HG02678 (cell line): ENCODE results near the gene SBF2.
"Not testable (repeated sequence)": the region's sequence is repeated elsewhere in the genome, so short reads cannot be mapped to it uniquely, and the experiment has no call there.

ENCODE experiments used
- ATAC-seq: cut with Tn5 transposase; IDR thresholded peaks from one replicate; pipeline ENCODE4 v1.9.1; 2021; ENCODE audit warnings: mild to moderate bottlenecking, moderate library complexity; ENCODE audit not compliant: unreplicated experiment

SBF2 gene

DNA sequence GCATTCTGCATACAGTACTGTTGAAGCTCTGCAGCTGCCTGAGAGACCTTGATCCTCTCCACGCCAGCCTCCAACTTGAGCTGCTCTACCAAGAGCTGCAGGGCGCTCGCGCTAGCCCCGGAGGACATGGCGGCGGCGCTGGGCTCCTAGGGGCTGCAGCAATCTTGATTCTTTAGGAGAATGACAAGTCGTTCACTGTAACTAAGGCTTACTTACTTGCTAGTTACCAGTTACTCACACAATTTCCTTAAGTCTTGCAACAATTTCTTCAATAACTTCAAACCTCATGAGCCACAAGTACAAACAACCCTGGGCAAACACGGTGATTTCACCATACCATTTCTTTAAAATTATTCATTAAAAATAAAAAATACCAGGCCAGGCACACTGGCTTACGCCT lies 21.9 kb downstream of the SBF2 start:
- ATAC-seq: no peak

- no peak for ATAC-seq
Observed at GRCh38 chr11:10268746-10269488, 25.1 kb downstream of the SBF2 start.

DNA sequence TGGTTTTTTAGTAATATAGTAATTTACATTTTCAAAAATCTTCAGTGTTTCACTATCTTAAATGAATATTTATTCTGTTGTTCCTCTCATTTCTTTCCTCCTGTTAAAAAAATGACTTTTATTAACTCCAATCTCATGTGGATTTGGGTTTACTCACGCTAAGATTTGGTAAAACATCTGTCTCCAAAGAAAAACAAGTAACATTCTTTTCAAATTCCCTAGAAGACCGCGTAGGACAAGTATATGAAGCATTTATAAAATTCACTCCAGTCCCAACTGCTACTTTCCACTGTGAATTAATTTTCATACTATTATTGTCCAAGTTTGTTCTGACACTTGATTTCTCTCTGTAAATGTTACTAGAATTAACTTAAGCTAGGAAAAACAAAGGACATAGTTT lies 26.2 kb downstream of the SBF2 start:
- ATAC-seq: no peak

DNA sequence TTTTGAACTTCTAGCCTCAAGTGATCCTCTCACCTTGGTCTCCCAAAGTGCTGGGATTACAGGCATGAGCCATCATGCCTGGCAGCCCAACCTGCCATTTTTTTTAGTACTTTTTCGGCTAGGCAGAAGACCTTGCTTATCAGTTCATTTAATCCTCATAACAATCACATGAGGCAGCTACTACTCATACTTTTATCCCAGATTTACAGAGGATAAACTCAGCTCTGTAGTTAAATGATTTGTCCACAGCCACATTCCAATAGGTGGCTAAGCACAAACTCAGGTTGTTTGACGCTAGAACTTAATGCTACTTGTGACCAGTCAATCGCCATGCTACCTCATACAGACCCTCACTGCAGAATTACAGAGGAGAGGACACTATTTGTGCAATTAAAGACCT lies 28.1 kb downstream of the SBF2 start:
- ATAC-seq: no peak

DNA sequence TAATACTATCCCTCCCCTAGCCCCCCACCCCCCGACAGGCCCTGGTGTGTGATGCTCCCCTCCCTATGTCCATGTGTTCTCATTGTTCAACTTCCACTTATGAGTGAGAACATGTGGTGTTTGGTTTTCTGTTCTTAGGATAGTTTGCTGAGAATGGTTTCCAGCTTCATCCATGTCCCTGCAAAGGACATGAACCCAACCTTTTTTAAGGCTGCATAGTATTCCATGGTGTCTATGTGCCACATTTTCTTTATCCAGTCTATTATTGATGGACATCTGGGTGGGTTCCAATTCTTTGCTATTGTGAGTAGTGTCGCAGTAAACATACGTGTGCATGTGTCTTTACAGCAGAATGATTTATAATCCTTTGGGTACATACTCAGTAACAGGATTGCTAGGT lies 29.3 kb downstream of the SBF2 start:
- not testable (repeated sequence) for ATAC-seq

DNA sequence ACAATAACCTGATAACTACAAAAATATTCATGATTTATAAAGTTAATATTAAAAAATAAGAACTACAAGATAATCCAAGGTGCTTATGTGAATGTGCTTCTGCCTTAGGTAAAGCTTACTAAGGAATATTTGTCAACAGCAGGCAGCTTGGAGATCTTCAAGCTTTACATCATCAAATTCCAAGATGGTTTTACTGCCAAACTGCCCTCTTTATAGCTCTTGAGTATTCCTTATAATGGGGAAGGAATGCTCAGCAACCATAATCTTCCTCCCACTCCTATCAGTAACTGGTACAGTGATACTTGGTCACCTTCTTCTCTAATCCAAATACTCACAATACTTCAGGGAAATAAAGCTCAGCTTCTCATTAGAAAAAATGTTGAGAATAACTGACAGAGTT lies 30.1 kb downstream of the SBF2 start:
- no peak for ATAC-seq

GRCh38 chr11:10261821-10262220 lies 32.2 kb downstream of the SBF2 start:
- ATAC-seq: no peak

DNA sequence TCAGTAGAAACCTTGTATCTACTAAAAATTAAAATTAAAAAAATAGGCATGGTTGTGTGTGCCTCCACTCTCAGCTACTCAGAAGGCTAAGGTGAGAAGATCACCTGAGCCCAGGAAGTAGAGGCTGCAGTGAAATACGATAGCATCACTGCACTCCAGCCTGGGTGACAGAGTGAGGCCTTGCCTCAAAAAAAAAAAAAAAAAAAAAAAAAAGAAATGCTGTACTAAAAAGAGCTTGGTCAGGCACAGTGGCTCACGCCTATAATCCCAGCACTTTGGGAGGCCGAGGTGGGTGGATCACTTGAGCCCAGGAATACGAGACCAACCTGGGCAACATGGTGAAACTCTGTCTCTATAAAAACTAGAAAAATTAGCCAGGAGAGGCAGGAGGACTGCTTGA lies 36.5 kb downstream of the SBF2 start:
- ATAC-seq: no peak

DNA sequence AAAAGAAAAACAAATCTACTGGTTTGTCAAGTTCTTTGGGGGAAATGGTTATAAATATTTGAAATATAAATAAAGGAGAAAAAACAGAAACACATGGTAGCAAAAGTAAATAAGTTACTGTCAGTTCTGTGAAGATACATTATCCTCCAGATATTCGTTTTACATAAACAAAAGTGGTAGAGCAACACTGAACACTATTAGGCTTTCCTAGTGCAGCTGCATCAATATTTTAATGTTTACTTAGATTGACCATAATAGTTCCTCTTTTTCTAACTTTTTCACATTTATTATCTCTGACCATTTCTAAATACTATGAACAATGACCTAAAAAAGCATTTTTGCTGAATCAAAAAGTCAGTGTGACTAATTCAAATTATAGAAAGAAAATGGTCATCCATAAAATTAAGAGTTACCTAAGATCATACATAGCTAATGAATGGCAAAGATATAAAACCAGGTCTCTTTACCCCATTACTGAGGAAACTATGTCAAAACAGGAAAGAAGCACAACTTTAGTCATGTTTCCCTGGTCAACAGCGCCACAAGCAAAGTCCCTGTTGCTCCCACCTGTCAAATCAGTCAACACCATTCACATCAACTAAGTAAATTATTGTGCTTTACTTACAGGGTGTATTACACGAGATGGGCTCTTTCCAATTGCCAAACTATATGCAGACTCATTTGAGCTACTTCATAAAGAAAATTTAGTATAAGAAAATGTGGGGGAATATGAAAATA lies 38.5 kb downstream of the SBF2 start:
- no peak for ATAC-seq

- not testable (repeated sequence) for ATAC-seq
Observed at GRCh38 chr11:10249448-10250131, 44.4 kb downstream of the SBF2 start.

DNA sequence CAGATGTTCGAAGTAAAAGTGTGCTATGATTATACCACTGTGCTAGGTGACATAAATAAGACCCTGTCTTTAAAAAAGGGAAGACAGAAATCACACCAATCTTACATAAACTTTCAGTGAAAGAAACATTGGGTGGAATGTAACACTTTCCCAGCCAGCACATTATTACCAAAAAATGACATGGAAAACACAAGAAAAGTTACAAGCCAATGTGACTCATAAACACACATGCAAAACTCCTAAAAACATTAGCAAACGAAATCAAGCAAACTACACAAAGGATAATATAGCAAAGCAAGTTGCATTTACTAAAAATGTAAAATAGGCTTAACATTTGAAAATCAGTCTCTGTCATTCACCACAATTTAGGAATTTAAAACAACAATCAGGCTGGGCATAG lies 47.0 kb downstream of the SBF2 start:
- no peak for ATAC-seq

DNA sequence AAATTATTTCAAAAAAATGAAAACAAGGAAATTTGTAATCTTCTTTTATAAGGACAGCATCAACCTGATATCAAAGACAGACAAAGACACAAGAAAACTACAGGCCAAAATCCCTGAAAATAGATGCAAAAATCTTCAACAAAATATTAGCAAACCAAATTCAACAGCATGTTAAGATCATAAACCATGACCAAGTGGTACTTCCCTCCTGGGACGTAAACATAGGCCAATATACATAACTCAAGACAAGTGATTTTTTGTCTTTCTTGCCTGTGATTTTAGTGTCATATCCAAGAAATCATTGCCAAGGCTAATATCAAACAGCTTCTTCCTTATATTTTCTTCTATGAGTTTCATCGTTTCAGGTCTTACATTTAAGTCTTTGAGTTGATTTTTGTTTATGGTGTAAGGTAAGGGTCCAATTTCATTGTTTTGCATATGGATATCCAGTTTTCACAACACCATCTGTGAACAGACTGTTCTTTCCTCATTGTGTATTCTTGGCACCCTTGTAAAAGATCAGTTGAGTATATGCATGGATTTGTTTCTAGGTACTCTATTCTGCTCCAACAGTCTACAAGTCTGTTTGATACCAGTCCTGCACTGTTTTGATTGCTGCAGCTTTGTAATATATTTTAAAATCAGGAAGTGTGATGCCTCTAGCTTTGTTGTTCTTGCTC lies 50.0 kb downstream of the SBF2 start:
- ATAC-seq: no peak

DNA sequence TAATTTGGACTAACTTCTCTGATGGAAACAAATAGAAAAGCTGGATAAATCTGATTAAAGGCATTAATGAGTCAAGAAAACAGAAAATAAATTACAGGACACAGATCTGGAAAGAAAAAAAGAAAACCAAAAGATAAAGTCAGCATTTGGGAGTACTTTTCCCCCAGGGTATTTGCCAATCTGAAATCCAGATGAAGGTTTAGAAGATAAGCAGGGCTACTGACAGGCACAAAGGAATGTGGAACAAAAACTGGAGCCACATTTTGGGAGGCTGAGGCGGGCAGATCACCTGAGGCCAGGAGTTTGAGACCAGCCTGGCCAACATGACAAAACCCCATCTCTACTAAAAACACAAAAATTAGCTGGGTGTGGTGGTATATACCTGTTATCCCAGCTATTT lies 57.2 kb downstream of the SBF2 start:
- no peak for ATAC-seq

DNA sequence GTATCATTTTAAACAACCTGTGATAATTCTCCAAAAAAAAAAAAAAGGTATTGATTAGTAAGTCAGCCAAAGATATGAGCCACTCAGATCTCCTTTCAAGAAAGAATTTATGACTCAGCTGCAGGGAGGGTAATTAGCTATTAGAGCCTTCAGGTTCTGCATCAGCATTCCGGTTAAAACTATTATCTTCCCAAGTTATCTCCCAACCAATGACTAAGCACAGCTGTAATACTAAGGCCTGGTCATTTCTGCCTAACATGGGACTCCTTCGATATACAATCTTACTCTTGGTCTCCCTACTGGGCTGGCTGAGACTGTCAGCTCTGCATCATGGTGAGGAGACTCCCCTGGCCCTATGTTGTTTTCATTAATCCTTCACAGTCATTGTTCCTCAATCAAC lies 60.4 kb downstream of the SBF2 start:
- no peak for ATAC-seq

GRCh38 chr11:10232756-10233155 lies 61.3 kb downstream of the SBF2 start:
- ATAC-seq: no peak

DNA sequence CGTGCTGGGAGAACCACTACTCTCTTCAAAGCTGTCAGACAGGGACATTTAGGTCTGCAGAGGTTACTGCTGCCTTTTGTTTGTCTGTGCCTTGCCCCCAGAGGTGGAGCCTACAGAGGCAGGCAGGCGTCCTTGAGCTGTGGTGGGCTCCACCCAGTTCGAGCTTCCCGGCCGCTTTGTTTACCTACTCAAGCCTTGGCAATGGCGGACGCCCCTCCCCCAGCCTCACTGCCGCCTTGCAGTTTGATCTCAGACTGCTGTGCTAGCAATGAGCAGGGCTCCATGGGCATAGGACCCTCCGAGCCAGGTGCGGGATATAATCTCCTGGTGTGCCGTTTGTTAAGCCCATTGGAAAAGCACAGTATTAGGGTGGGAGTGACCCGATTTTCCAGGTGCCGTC lies 62.2 kb downstream of the SBF2 start:
- not testable (repeated sequence) for ATAC-seq

GRCh38 chr11:10225553-10225952 lies 68.5 kb downstream of the SBF2 start:
- ATAC-seq: no peak

DNA sequence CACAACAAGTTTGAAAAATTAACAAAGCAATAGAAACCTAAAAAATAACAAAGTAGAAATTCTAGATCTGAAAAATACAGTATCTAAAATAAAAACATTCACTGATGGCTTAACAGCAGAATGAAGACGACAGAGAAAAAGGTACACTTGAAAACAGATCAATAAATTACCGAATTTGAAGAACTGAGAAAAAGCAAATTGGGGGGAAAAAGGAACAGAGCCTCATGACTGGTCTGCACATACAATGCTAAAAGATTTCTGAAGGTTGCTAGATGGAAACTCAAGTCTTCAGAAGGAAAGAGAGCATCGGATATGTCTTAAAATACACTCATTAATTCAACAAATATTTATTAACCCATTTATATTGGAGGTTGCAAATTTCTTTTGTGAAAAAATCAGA lies 71.6 kb downstream of the SBF2 start:
- ATAC-seq: no peak

GRCh38 chr11:10221342-10221741 lies 72.7 kb downstream of the SBF2 start:
- no peak for ATAC-seq

DNA sequence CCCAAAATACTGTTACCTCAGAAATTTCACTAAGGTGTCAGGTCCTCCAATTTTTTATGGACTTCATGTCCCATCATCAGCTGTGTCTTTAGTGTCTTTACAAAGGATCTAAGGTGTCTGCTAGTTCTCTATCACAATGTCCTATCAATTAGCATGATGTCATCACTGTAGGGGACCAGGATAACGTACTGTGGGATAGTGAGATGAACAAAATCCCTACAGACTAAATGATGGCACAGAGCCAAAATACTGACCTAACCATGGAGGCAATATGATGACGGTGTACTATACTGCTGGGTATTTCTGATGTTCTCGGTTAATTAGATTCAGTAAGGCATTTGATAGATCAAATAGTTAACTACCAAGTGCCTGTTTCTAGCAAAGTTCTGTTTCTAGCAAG lies 82.5 kb downstream of the SBF2 start:
- ATAC-seq: no peak

GRCh38 chr11:10209326-10209725 lies 84.7 kb downstream of the SBF2 start:
- ATAC-seq: no peak
